IMR-90 (cell line): ENCODE results near the gene USP47. TPM values are rescaled to one million over a fixed set of nuclear protein-coding genes. Genes with fewer than 3 reads are reported as not detected.

Experiments
- ATAC-seq: fragments of 200-7000 bp; cut with Tn5 transposase; 2 replicates; pipeline ENCODE4 v1.9.1; 2020; ENCODE audit warnings: low read depth, mild to moderate bottlenecking, moderate library complexity
- BruUV-seq: library from RNA; stranded (reverse); fragments of 400-500 nt; replicated peaks from 2 replicates; lab custom pipeline; 2021; lab: Mats Ljungman, UMichigan
- CTCF ChIA-PET: fragments of 300-600 bp; formaldehyde crosslinking; extraction: SDS; loops from one replicate; lab custom pipeline; 2021; ENCODE audit warnings: antibody characterized with exemption; lab: Yijun Ruan, JAX
- POLR2A ChIA-PET: fragments of 300-600 bp; sonication (Branson Sonifier 250); formaldehyde crosslinking; loops from one replicate; lab custom pipeline; 2022; ENCODE audit warnings: antibody characterized with exemption; ENCODE audit not compliant: unreplicated experiment; lab: Charles Lee
- DNase-seq: peaks from one replicate; pipeline ENCODE4 v3.0.0; 2013
- H2AFZ ChIP-seq: replicated peaks from 2 replicates; pipeline ENCODE3; 2013; ENCODE audit warnings: low read length, mild to moderate bottlenecking; ENCODE audit not compliant: poor library complexity
- H2AK5ac ChIP-seq: 2 replicates; pipeline ENCODE4 v1.6.1; 2013; ENCODE audit warnings: low read depth, low read length, inconsistent platforms
- H2AK9ac ChIP-seq: replicated peaks from 2 replicates; pipeline ENCODE3; 2013; ENCODE audit warnings: mild to moderate bottlenecking, low read depth, low read length, moderate library complexity; ENCODE audit not compliant: poor library complexity
- H2BK120ac ChIP-seq: 2 replicates; pipeline ENCODE4 v1.6.1; 2013; ENCODE audit warnings: low read depth, low read length, inconsistent platforms
- H2BK15ac ChIP-seq: 3 replicates; pipeline ENCODE4 v1.6.1; 2013; ENCODE audit warnings: low read depth, low read length, inconsistent platforms
- H2BK20ac ChIP-seq: 2 replicates; pipeline ENCODE4 v1.6.1; 2013; ENCODE audit warnings: low read depth, mild to moderate bottlenecking, inconsistent platforms, low read length, moderate library complexity
- H2BK5ac ChIP-seq: 2 replicates; pipeline ENCODE4 v1.6.1; 2013; ENCODE audit warnings: mild to moderate bottlenecking, low read depth, low read length, inconsistent platforms; ENCODE audit not compliant: poor library complexity, severe bottlenecking
- H3K14ac ChIP-seq: replicated peaks from 2 replicates; pipeline ENCODE4 v1.6.1; 2013; ENCODE audit warnings: low read depth, low read length, inconsistent platforms
- H3K18ac ChIP-seq: 2 replicates; pipeline ENCODE4 v1.6.1; 2013; ENCODE audit warnings: low read depth, low read length, control low read depth
- H3K23ac ChIP-seq: 2 replicates; pipeline ENCODE4 v1.6.1; 2013; ENCODE audit warnings: low read depth, low read length, inconsistent platforms
- H3K27ac ChIP-seq: 2 replicates; pipeline ENCODE4 v1.5.1; 2013; ENCODE audit warnings: mild to moderate bottlenecking, control low read depth, low read length; ENCODE audit not compliant: insufficient read depth
- H3K27me3 ChIP-seq: 2 replicates; pipeline ENCODE4 v1.6.1; 2013; ENCODE audit warnings: low read length; ENCODE audit not compliant: control insufficient read depth, insufficient read depth
- H3K36me3 ChIP-seq: 2 replicates; pipeline ENCODE4 v1.6.1; 2013; ENCODE audit warnings: low read length, mixed read lengths; ENCODE audit not compliant: control insufficient read depth, insufficient read depth
- H3K4ac ChIP-seq: 2 replicates; pipeline ENCODE4 v1.6.1; 2013; ENCODE audit warnings: low read depth, low read length, inconsistent platforms
- H3K4me1 ChIP-seq: 2 replicates; pipeline ENCODE4 v1.6.1; 2013; ENCODE audit warnings: low read length, mixed read lengths; ENCODE audit not compliant: control insufficient read depth, insufficient read depth
- H3K4me2 ChIP-seq: 2 replicates; pipeline ENCODE4 v1.6.1; 2013; ENCODE audit warnings: low read depth, mild to moderate bottlenecking, control low read depth, low read length, moderate library complexity
- H3K4me3 ChIP-seq: 2 replicates; pipeline ENCODE4 v1.5.1; 2013; ENCODE audit warnings: low read depth, mild to moderate bottlenecking, control low read depth, low read length, moderate library complexity; ENCODE audit not compliant: insufficient read depth
- H3K56ac ChIP-seq: 2 replicates; pipeline ENCODE4 v1.6.1; 2013; ENCODE audit warnings: low read length, inconsistent platforms; ENCODE audit not compliant: insufficient read depth; ENCODE audit errors: extremely low read depth
- H3K79me1 ChIP-seq, 2 experiments: 2 replicates each; pipeline ENCODE4 v1.6.1; 2013; ENCODE audit warnings: low read length in 2 of 2, inconsistent platforms in 1 of 2, low read depth in 1 of 2
- H3K9ac ChIP-seq: 2 replicates; pipeline ENCODE4 v1.6.1; 2013; ENCODE audit warnings: low read depth, low read length, control low read depth
- H3K9me1 ChIP-seq: 2 replicates; pipeline ENCODE4 v1.6.1; 2013; ENCODE audit warnings: low read length, inconsistent platforms; ENCODE audit not compliant: insufficient read depth
- H3K9me3 ChIP-seq: 2 replicates; pipeline ENCODE4 v1.6.1; 2013; ENCODE audit warnings: low read length; ENCODE audit not compliant: control insufficient read depth, insufficient read depth
- H4K20me1 ChIP-seq: 2 replicates; pipeline ENCODE4 v1.6.1; 2013; ENCODE audit warnings: low read length, inconsistent platforms; ENCODE audit not compliant: insufficient read depth
- H4K5ac ChIP-seq: 2 replicates; pipeline ENCODE4 v1.6.1; 2013; ENCODE audit warnings: mild to moderate bottlenecking, low read depth, low read length, control low read depth
- H4K8ac ChIP-seq, 2 experiments: 2 replicates each; pipeline ENCODE4 v1.6.1; 2013; ENCODE audit warnings: low read depth in 2 of 2, low read length in 2 of 2, control low read depth in 1 of 2, inconsistent platforms in 1 of 2
- H4K91ac ChIP-seq: 2 replicates; pipeline ENCODE4 v1.6.1; 2013; ENCODE audit warnings: low read depth, low read length, inconsistent platforms; ENCODE audit not compliant: insufficient read depth
- BHLHE40 ChIP-seq: fragments of 150-350 bp; IDR thresholded peaks from 2 replicates; pipeline ENCODE4 v1.6.1; 2016; ENCODE audit warnings: mild to moderate bottlenecking, low read depth, low read length
- CEBPB ChIP-seq: IDR thresholded peaks from 2 replicates; pipeline ENCODE4 v1.6.1; 2012; ENCODE audit warnings: low read depth, low read length, improper control_type of control experiment
- CHD1 ChIP-seq: IDR thresholded peaks from 2 replicates; pipeline ENCODE4 v1.6.1; 2012; ENCODE audit warnings: low read depth, low read length, improper control_type of control experiment
- CTCF ChIP-seq: conservative IDR thresholded peaks from 2 replicates; pipeline ENCODE4 v1.5.1; 2012; ENCODE audit warnings: mild to moderate bottlenecking, low read depth, low read length, improper control_type of control experiment
- FOS ChIP-seq: fragments of 150-350 bp; IDR thresholded peaks from 2 replicates; pipeline ENCODE4 v1.6.1; 2016; ENCODE audit warnings: low read depth, low read length
- MAFK ChIP-seq: IDR thresholded peaks from 2 replicates; pipeline ENCODE4 v1.6.1; 2012; ENCODE audit warnings: low read depth, low read length, improper control_type of control experiment
- MAZ ChIP-seq: IDR thresholded peaks from 2 replicates; pipeline ENCODE4 v1.6.1; 2012; ENCODE audit warnings: low read depth, mild to moderate bottlenecking, low read length, improper control_type of control experiment, moderate library complexity, borderline replicate concordance
- MXI1 ChIP-seq: IDR thresholded peaks from 2 replicates; pipeline ENCODE4 v1.6.1; 2012; ENCODE audit warnings: low read depth, mild to moderate bottlenecking, low read length, moderate library complexity, borderline replicate concordance
- NFE2L2 ChIP-seq: fragments of 150-350 bp; IDR thresholded peaks from 2 replicates; pipeline ENCODE4 v1.6.1; 2016; ENCODE audit warnings: low read depth, mild to moderate bottlenecking, low read length
- POLR2A ChIP-seq: IDR thresholded peaks from 2 replicates; pipeline ENCODE4 v1.6.1; 2012; ENCODE audit warnings: mild to moderate bottlenecking, low read depth, low read length
- RAD21 ChIP-seq: IDR thresholded peaks from 2 replicates; pipeline ENCODE4 v1.6.1; 2012; ENCODE audit warnings: low read length, improper control_type of control experiment
- RCOR1 ChIP-seq: IDR thresholded peaks from 2 replicates; pipeline ENCODE4 v1.6.1; 2012; ENCODE audit warnings: mild to moderate bottlenecking, low read length, improper control_type of control experiment; ENCODE audit not compliant: insufficient replicate concordance
- RFX5 ChIP-seq: IDR thresholded peaks from 2 replicates; pipeline ENCODE4 v1.8.0; 2012; ENCODE audit warnings: low read depth, mild to moderate bottlenecking, low read length, moderate library complexity
- SMC3 ChIP-seq: fragments of 150-350 bp; IDR thresholded peaks from 2 replicates; pipeline ENCODE4 v1.6.1; 2016; ENCODE audit warnings: low read depth, mild to moderate bottlenecking, antibody characterized with exemption, low read length, moderate library complexity
- dilution Hi-C: fragments of 300-500 bp; cut with HindIII; formaldehyde crosslinking; loops from one replicate; pipeline ENCODE4 v1.14.3; 2018; ENCODE audit warnings: low sequenced_read_pairs; ENCODE audit not compliant: unreplicated experiment
- in situ Hi-C: fragments of 300-500 bp; cut with MboI; formaldehyde crosslinking; loops from 3 replicates; pipeline ENCODE4 v1.14.3; 2019; ENCODE audit warnings: low sequenced_read_pairs, inconsistent platforms, mixed read lengths
- intact Hi-C: fragments of 100-400 bp; cut with micrococcal nuclease; formaldehyde crosslinking; loops from 2 replicates; pipeline ENCODE4 v1.10.0; 2022
- polyA plus RNA-seq, 3 experiments: library from polyadenylated mRNA; depleted of rRNA; stranded (reverse); fragments of >200 nt; gene quantifications; 2 replicates each; pipeline ENCODE4 v1.2.3, GENCODE V29; 2012; ENCODE audit warnings: low replicate concordance in 1 of 3
- total RNA-seq: library from RNA; depleted of rRNA; stranded (reverse); fragments of >200 nt; gene quantifications from 2 replicates; pipeline ENCODE4 v1.2.3, GENCODE V29; 2012
- TF ChIP-seq, protein P1 (sequence below): fragments of 150-350 bp; IDR thresholded peaks from 2 replicates; pipeline ENCODE4 v1.6.1; 2016; ENCODE audit warnings: low read depth, mild to moderate bottlenecking, low read length, moderate library complexity, borderline replicate concordance
- TF ChIP-seq, protein P2 (sequence below): fragments of 150-350 bp; IDR thresholded peaks from 2 replicates; pipeline ENCODE4 v1.6.1; 2017; ENCODE audit warnings: mild to moderate bottlenecking, antibody characterized with exemption, low read length, low read depth

The USP47 gene
- total and polyA plus RNA-seq, 2 of the 4 experiments (the other 2 are of a cell fraction), result 15.0 to 110 TPM

- no peak overlapping the region for H4K5ac ChIP-seq
- no peaks in the 10 kb centered on the region for H3K36me3 ChIP-seq
- H3K14ac ChIP-seq, result no peak overlapping the region
- peaks cover 5% of the 10 kb centered on the region; the same call in 1 of the 2 replicates for H3K9me1 ChIP-seq
- peak overlapping the region; percentile 23; the same call in 1 of the 3 replicates for H2BK15ac ChIP-seq
- H3K4ac ChIP-seq, result no peak overlapping the region
- H3K27me3 ChIP-seq, result no peaks in the 10 kb centered on the region
- H2AK5ac ChIP-seq, result no peak overlapping the region
- H2BK5ac ChIP-seq, result no peak overlapping the region
- no peak for TF ChIP-seq MXI1
- no peak for TF ChIP-seq FOS
- TF ChIP-seq POLR2A, result no peak
- no peak for TF ChIP-seq NFE2L2
- no peak for TF ChIP-seq CHD1
- TF ChIP-seq CTCF, result no peak
- no peak for TF ChIP-seq MAZ
- no peak for TF ChIP-seq MAFK
- no peak for TF ChIP-seq RCOR1
- TF ChIP-seq, protein P1, sequence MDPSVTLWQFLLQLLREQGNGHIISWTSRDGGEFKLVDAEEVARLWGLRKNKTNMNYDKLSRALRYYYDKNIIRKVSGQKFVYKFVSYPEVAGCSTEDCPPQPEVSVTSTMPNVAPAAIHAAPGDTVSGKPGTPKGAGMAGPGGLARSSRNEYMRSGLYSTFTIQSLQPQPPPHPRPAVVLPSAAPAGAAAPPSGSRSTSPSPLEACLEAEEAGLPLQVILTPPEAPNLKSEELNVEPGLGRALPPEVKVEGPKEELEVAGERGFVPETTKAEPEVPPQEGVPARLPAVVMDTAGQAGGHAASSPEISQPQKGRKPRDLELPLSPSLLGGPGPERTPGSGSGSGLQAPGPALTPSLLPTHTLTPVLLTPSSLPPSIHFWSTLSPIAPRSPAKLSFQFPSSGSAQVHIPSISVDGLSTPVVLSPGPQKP, result no peak
- TF ChIP-seq RFX5, result no peak
- TF ChIP-seq, protein P2, sequence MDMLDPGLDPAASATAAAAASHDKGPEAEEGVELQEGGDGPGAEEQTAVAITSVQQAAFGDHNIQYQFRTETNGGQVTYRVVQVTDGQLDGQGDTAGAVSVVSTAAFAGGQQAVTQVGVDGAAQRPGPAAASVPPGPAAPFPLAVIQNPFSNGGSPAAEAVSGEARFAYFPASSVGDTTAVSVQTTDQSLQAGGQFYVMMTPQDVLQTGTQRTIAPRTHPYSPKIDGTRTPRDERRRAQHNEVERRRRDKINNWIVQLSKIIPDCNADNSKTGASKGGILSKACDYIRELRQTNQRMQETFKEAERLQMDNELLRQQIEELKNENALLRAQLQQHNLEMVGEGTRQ, result no peak
- no peak for TF ChIP-seq SMC3
- TF ChIP-seq BHLHE40, result no peak
- no peak for TF ChIP-seq CEBPB
- TF ChIP-seq RAD21, result no peak
- in situ Hi-C loops, result no loop called here
- ChIA-PET POLR2A (no interaction called here), CTCF (interaction anchor here (3.2 kb wide), 1 partner anchor 7 kb away, joined by 11 read pairs; no protein-coding TSS in a partner anchor)
- no peak overlapping the region for H3K23ac ChIP-seq
- no peaks in the 10 kb centered on the region for H3K9me3 ChIP-seq
- no peak overlapping the region for H3K4me3 ChIP-seq
- H2BK120ac ChIP-seq, result no peak overlapping the region
- dilution Hi-C loops, result no loop called here
- H3K56ac ChIP-seq, result no peak overlapping the region
- H2BK20ac ChIP-seq, result no peak overlapping the region
- H3K9ac ChIP-seq, result no peak overlapping the region
- DNase-seq (no peak), ATAC-seq (no peak)
- no peak overlapping the region for H2AFZ ChIP-seq
- intact Hi-C loops, result no loop called here
- no peaks in the 10 kb centered on the region for H4K20me1 ChIP-seq
- no peak overlapping the region for H3K27ac ChIP-seq
- H3K18ac ChIP-seq, result no peak overlapping the region
- BruUV-seq, result no TSS peak
- H3K4me2 ChIP-seq, result no peak overlapping the region
- H2AK9ac ChIP-seq, result no peak overlapping the region
- peaks cover 7% of the 10 kb centered on the region for H3K4me1 ChIP-seq
- no peak overlapping the region for H4K8ac ChIP-seq
- H4K91ac ChIP-seq, result no peak overlapping the region; the same call in 1 of the 2 replicates
- H3K79me1 ChIP-seq, result no peaks in the 10 kb centered on the region
Observed at GRCh38 chr11:11806586-11806985, 35.2 kb upstream of the USP47 start.
